ENCODE results near the gene GPRASP3.

GPRASP3 gene

GRCh38 chrX:102745857-102746584 is 25.5 kb downstream of the GPRASP3 start:
- DNase-seq (ENCODE audit: low spot score): no peak

GRCh38 chrX:102765217-102765616 is 44.7 kb downstream of the GPRASP3 start:
- DNase-seq (ENCODE audit: low spot score): no peak

DNA sequence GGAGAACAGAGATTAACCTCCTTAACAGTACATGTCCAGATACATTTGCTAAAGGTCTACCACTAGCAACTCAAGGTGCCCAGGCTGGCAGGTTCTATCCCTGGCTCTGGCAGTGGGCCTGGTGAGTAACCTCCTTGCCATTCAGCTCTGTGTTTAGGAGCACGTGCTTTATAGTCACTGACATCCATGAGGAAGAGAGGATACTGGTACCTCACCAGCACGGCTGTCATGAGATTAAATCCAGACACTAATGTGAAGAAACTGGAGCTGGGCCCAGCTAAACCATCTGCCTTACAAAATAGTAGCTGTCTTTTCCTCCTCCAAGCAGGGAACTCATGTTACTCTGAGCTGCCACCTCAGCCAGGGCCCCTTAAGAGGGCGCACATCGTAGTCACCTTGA is 45.3 kb downstream of the GPRASP3 start:
- peak; percentile 54 for DNase-seq (ENCODE audit: low spot score)

DNA sequence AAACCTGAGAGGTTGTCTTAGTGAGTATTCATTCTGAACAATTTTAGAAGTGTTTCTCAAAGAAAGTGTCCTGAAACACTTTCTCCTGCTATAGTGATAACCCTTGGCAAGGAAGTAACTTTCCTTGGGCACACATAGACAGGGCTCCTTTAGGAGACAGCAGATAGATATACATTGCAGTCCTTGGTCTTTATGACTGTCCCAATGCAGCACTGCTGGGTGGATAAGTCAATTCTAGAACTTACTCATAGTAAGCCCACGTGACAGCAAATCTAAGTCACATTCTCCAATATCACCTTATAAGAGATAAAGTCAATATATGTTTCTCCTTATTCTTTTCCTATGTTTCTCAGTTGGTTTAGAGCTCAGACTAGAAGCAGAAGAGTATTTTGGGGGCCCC is 46.7 kb downstream of the GPRASP3 start:
- DNase-seq (ENCODE audit: low spot score): no peak

DNA sequence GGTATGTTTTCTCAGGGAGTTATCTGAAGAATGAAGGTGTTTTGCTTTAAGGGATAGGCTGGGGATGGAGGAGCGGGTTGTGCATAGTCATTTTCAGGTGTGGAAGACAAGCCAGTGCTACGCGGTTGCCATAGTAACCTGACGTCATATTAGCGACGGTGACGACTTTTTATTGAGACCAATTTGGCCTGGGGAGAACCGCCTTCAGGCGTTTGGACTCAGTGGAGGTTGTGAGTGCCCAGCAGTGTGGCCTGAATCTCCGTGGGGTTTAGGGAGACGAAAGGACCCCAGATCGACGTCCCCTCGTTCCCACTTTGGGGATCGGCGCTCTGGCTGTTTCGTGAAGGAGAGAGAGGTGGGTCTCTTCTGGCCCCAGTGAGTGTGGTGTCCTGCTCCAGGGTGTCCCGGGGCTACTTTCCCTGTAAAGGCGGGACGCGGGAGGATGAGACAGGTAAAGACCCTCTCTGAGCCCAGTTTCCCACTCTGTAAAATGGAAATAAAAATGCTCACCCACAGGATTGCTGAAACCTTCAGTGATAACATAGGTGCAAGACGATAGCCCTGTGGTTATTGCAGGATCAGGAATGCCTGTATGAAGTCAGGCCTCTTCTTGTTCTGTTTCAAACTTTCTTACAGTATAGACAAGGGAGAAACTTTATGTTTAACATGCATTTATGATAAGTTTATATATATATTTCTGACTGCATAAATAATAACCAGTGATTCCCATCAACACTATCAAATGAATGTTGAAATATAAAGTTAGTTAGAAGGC is 48.6 kb downstream of the GPRASP3 start:
- DNase-seq (ENCODE audit: low spot score): peak; percentile 90

Measured in cerebellar cortex (tissue), 1 donor.